Measurements from ENCODE around the gene GMDS. TPM values are rescaled to one million over a fixed set of nuclear protein-coding genes. Genes with fewer than 3 reads are reported as not detected.

GMDS gene
- total RNA-seq, 1 experiment from 2014 or later = 35.0 TPM

- Mint-ChIP-seq H3K27me3 (ENCODE audit: low read depth) (no peaks in the 10 kb centered on the region), H3K36me3 (peaks cover 4% of the 10 kb centered on the region), H3K27ac (no peak overlapping the region), H3K9me3 (peaks cover 10% of the 10 kb centered on the region), H3K4me1 (no peaks in the 10 kb centered on the region), H3K4me3 (no peak overlapping the region)
- no peak for TF ChIP-seq IRF2 (CRISPR knock-in tag; IDR thresholded peaks at IDR 0.05; ENCODE audit: borderline replicate concordance, low read depth)
- TF ChIP-seq, protein P1, sequence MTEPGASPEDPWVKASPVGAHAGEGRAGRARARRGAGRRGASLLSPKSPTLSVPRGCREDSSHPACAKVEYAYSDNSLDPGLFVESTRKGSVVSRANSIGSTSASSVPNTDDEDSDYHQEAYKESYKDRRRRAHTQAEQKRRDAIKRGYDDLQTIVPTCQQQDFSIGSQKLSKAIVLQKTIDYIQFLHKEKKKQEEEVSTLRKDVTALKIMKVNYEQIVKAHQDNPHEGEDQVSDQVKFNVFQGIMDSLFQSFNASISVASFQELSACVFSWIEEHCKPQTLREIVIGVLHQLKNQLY (CRISPR knock-in tag; IDR thresholded peaks at IDR 0.05) = no peak
- TF ChIP-seq ZNF396 (CRISPR knock-in tag; IDR thresholded peaks at IDR 0.05; ENCODE audit: borderline replicate concordance) = no peak
- TF ChIP-seq SP1 (CRISPR knock-in tag; conservative IDR thresholded peaks at IDR 0.05) = no peak
- no peak for TF ChIP-seq TEAD4 (CRISPR knock-in tag; IDR thresholded peaks at IDR 0.05)
- TF ChIP-seq CBFB (CRISPR knock-in tag; IDR thresholded peaks at IDR 0.05; ENCODE audit: low read depth) = no peak
- TF ChIP-seq NR1H2 (CRISPR knock-in tag; IDR thresholded peaks at IDR 0.05) = no peak
- no peak for TF ChIP-seq SMAD3 (CRISPR knock-in tag; IDR thresholded peaks at IDR 0.05; ENCODE audit: borderline replicate concordance)
- no peak for TF ChIP-seq NFATC4 (CRISPR knock-in tag; IDR thresholded peaks at IDR 0.05)
- TF ChIP-seq, protein P2, sequence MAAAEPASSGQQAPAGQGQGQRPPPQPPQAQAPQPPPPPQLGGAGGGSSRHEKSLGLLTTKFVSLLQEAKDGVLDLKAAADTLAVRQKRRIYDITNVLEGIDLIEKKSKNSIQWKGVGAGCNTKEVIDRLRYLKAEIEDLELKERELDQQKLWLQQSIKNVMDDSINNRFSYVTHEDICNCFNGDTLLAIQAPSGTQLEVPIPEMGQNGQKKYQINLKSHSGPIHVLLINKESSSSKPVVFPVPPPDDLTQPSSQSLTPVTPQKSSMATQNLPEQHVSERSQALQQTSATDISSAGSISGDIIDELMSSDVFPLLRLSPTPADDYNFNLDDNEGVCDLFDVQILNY (CRISPR knock-in tag; IDR thresholded peaks at IDR 0.05) = no peak
- TF ChIP-seq FOXP1 (CRISPR knock-in tag; IDR thresholded peaks at IDR 0.05; ENCODE audit: borderline replicate concordance) = no peak
- no peak for TF ChIP-seq ZNF263 (CRISPR knock-in tag; IDR thresholded peaks at IDR 0.05; ENCODE audit: low read depth)
- no peak for TF ChIP-seq ZNF121 (CRISPR knock-in tag; IDR thresholded peaks at IDR 0.05)
- no peak for TF ChIP-seq ELF4 (CRISPR knock-in tag; IDR thresholded peaks at IDR 0.05; ENCODE audit: low read depth)
- TF ChIP-seq USF1 (CRISPR knock-in tag; IDR thresholded peaks at IDR 0.05) = no peak
- TF ChIP-seq ATF1 (CRISPR knock-in tag; IDR thresholded peaks at IDR 0.05) = no peak
- TF ChIP-seq NR2C2 (CRISPR knock-in tag; IDR thresholded peaks at IDR 0.05) = no peak
- TF ChIP-seq ZNF423 (CRISPR knock-in tag; IDR thresholded peaks at IDR 0.05) = no peak
- TF ChIP-seq, protein P3, sequence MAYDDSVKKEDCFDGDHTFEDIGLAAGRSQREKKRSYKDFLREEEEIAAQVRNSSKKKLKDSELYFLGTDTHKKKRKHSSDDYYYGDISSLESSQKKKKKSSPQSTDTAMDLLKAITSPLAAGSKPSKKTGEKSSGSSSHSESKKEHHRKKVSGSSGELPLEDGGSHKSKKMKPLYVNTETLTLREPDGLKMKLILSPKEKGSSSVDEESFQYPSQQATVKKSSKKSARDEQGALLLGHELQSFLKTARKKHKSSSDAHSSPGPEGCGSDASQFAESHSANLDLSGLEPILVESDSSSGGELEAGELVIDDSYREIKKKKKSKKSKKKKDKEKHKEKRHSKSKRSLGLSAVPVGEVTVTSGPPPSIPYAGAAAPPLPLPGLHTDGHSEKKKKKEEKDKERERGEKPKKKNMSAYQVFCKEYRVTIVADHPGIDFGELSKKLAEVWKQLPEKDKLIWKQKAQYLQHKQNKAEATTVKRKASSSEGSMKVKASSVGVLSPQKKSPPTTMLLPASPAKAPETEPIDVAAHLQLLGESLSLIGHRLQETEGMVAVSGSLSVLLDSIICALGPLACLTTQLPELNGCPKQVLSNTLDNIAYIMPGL (CRISPR knock-in tag; IDR thresholded peaks at IDR 0.05) = no peak
- no peak for TF ChIP-seq ETV6 (CRISPR knock-in tag; IDR thresholded peaks at IDR 0.05)
- no peak for DNase-seq (ENCODE audit: low spot score)
- ChIA-PET CTCF (no interaction called here), POLR2A (interaction anchor here (1.0 kb wide), 1 partner anchor 27 kb away, joined by 3 read pairs; no protein-coding TSS in a partner anchor)
- ATAC-seq = no peak; the same call in 1 of the 2 replicates
These were observed 487.2 kb downstream of the GMDS start for GRCh38 chr6:1758076-1758679.

DNA sequence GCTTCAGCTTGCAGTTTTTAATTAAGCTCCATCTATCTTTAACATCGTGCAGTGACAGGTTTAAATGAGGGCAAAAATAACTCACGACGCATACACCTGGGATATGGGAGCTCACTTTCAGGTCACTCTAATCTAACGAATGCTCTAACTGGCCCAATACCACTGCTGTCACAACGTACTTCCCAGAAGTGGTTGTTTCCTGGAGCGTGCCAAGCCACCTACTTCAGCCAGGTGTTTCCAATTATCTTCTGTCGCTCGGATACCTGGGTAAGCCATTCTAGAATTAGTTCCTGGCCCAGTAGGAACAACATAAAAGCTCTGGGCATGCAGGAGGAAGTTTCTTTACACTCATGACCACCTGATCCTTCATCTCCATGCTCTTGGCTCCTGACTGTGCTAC lies 488.3 kb downstream of the GMDS start:
- CTCF ChIA-PET = no interaction called here
- H3K4me3 Mint-ChIP-seq = no peak overlapping the region
- H3K9me3 Mint-ChIP-seq = peaks cover 20% of the 10 kb centered on the region
- H3K27ac Mint-ChIP-seq = no peak overlapping the region
- ATAC-seq (no peak), DNase-seq (ENCODE audit: low spot score) (no peak)
- POLR2A ChIA-PET = no interaction called here
- peaks cover 14% of the 10 kb centered on the region for H3K36me3 Mint-ChIP-seq
- no peaks in the 10 kb centered on the region for H3K4me1 Mint-ChIP-seq
- no peaks in the 10 kb centered on the region for H3K27me3 Mint-ChIP-seq (ENCODE audit: low read depth)
- no peak for TF ChIP-seq ELF4 (CRISPR knock-in tag; IDR thresholded peaks at IDR 0.05; ENCODE audit: low read depth)
- TF ChIP-seq, protein P4, sequence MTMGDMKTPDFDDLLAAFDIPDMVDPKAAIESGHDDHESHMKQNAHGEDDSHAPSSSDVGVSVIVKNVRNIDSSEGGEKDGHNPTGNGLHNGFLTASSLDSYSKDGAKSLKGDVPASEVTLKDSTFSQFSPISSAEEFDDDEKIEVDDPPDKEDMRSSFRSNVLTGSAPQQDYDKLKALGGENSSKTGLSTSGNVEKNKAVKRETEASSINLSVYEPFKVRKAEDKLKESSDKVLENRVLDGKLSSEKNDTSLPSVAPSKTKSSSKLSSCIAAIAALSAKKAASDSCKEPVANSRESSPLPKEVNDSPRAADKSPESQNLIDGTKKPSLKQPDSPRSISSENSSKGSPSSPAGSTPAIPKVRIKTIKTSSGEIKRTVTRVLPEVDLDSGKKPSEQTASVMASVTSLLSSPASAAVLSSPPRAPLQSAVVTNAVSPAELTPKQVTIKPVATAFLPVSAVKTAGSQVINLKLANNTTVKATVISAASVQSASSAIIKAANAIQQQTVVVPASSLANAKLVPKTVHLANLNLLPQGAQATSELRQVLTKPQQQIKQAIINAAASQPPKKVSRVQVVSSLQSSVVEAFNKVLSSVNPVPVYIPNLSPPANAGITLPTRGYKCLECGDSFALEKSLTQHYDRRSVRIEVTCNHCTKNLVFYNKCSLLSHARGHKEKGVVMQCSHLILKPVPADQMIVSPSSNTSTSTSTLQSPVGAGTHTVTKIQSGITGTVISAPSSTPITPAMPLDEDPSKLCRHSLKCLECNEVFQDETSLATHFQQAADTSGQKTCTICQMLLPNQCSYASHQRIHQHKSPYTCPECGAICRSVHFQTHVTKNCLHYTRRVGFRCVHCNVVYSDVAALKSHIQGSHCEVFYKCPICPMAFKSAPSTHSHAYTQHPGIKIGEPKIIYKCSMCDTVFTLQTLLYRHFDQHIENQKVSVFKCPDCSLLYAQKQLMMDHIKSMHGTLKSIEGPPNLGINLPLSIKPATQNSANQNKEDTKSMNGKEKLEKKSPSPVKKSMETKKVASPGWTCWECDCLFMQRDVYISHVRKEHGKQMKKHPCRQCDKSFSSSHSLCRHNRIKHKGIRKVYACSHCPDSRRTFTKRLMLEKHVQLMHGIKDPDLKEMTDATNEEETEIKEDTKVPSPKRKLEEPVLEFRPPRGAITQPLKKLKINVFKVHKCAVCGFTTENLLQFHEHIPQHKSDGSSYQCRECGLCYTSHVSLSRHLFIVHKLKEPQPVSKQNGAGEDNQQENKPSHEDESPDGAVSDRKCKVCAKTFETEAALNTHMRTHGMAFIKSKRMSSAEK (CRISPR knock-in tag; IDR thresholded peaks at IDR 0.05; ENCODE audit: borderline replicate concordance) = no peak
- TF ChIP-seq AR (CRISPR knock-in tag; IDR thresholded peaks at IDR 0.05) = no peak
- no peak for TF ChIP-seq ZBTB21 (CRISPR knock-in tag; IDR thresholded peaks at IDR 0.05; ENCODE audit: borderline replicate concordance)
- TF ChIP-seq EMX1 (CRISPR knock-in tag; IDR thresholded peaks at IDR 0.05) = no peak
- TF ChIP-seq, protein P2 (CRISPR knock-in tag; IDR thresholded peaks at IDR 0.05) = no peak
- no peak for TF ChIP-seq NR1H2 (CRISPR knock-in tag; IDR thresholded peaks at IDR 0.05)

All from WTC11 (cell line).